GM18907 (cell line): ENCODE data around the gene LGR4.

Experiments used
- ATAC-seq: cut with Tn5 transposase; IDR thresholded peaks from one replicate; pipeline ENCODE4 v1.9.1; 2021; ENCODE audit warnings: mild to moderate bottlenecking, moderate library complexity; ENCODE audit not compliant: unreplicated experiment

Gene LGR4

DNA sequence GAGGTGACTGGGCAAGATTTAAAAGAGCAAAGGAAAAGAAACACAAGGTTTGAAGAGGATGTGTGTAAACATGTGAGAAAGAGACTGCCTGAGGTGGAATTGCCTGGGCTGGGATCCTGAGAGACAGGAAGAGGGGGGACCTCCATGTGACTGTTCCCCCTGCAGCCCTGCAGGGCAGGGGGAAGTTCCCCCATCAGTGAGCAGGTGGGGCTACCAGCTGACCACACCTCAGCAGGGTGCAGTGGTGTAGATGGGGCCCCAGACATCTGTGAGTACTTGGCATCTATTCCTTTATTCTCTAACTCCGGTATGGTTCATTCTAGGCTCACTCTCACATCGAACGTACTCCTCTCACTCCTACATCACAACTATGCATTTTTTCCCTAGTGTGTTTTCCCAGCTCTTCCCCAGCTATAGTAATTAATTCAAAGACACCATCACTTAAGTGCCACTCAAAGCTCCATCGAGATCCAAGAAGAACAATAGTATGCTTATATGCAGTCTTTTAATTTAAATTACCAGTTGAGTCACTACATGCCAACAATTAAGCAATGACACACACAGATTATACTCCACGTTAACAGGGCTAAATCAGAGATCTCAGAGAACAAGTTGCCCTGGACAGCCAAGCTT lies 42.7 kb downstream of the LGR4 start:
- no peak for ATAC-seq

DNA sequence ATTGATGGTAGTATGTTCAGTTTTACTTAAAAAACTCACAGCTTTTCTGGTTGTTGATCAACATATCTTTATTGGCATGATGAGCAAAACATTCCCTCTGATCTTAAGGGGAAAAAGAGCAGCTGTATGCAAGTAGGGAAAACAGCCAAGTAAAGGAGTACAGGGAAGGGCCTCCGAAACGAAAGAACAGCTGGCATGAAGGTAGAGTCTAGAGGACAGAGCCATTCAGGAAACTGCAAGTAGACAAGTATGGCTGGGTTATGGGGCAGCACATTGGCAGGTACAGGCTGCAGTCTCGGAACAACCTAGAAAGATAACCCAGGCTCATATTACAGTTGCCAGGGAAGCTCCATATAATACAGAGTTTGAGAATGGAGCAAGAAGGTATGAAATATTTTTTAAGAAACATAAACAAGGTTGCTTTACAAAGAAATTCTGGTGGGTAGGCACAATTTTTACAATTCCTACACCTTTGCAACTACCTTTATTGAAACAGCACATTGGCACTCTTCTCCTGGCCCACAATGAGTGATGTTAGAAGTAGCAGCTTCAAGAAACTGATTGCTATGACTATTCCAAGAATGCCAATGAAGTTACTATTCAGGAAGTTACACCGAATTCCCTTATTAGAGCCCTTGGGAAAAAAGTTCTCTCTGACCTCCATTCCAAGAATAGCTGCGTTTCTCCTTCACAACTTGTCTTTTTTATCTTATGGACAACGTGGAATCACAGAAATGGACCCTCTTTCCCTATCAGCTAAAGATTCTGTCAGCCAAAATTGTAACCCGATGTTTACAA lies 45.2 kb downstream of the LGR4 start:
- no peak for ATAC-seq

DNA sequence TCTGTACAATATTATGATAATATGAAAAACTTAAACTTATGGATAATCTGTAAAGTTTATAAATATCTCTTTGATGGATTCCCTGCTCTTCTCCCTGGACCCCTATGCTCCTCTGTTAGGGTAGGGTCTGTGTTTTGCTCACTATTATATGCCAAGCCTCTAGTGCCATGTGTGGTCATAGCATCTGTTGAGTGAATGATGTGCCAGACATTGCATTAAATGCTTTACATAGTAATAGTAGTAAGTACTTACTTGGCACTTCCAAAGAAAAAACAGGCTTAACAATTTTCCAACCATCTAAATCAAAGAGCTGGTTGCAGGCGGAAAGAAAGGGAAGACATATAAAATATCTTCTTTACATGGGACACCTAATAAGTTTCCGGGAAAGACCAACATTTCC lies 46.8 kb downstream of the LGR4 start:
- ATAC-seq, result no peak

DNA sequence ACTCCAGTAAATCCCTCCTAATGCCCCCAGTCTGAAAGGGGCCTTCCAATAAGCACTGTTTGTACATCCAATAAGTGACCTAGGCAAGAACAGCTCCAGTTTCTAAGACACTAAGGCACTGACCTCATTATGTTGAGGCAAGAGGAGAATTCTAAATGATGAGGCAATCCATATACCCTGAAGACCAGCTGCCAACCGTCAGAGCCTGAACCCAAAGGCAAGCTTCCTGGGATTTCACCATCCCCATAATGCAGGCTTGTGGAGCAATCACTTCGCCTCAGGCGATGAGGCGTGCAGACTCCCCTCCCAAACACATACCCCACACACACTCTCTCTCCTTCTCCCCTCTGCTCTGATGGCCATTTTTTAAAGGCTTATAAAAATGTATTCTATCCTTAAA lies 49.5 kb downstream of the LGR4 start:
- ATAC-seq, result no peak

DNA sequence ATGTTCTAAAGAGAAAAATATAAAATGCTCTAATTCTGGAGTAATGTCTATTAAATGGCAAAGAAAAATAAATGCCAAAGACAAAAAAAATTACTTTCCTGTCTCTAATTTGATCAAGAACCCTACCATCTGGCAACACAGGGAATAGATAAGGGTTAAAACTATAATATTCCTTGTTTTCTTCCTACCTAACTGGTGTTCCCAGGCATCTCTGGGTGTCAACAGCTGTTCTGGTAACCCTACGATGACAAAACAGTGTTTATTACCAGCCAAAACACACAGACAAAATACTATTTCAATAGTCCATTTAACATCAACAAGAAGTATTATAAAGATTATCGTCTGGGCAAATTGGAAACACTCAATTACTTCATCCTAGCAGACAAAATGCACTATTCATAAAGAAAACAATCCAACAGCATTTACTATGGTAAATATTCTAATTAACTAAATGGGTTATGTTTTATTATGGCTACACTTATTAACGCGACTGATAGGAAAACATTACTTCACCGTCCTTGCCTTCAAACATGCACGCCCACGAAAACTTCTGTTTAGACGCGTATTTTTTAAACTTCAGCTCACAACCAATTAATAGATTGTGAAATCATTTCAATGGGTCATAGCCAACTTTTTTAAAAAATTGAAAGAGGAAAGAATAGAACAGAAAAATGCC lies 50.6 kb downstream of the LGR4 start:
- ATAC-seq, result no peak

DNA sequence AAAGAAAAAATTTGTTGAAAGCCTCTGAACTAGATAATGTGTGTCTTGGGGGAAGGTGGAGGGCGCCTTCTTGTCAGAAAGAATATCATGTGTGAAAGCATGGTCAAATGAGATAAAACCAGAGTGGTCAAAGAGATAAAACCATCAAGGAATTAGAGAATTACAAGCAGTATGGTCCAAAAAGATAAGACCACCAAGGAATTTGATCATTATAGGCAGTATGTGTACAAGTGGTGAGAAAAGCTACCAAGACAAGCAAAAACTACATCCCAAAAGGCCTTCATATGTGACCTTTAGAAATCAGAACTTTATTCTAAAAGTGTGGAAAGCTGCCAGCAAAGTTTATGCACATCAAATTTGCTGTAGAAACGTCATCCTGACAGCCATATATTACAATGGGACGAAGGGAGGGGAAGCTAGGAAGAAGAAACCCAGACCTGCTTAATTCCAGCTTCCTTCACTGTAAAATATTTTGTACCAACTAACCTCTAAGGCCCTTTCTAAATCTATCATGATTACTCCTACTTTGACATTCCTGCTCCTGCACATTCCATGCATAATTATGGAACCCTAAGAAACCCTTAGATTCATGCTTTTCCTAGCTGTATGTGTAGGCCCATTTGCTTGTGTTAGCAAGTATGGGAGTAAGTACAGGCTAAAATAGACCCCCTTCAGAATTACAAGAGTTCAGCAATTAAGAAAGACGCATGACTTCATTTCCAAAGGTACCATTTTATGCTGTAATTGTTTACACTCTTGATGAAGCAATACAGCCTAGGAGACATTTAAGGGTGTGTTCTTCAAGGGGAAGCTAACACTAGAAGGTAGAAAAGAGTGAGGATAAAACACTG lies 51.6 kb downstream of the LGR4 start:
- ATAC-seq, result no peak

DNA sequence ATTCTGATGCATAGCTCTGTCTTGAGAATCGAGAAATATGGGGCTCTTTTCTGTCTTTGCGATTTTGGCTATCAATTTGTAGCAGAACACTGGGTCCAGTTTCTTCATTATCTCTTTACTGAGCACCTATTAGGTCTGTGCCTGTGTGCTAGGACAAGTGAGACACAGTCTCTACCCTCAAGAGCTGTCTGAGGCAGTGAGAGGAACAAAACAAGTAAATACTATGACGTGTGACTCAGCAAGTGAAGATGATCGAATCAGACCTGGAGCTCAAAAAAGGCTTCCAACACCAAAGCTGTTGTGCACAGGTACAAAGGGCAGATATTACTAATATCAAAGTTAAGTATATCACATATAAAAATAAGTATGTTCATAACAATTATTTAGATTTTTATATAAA lies 52.4 kb downstream of the LGR4 start:
- no peak for ATAC-seq

DNA sequence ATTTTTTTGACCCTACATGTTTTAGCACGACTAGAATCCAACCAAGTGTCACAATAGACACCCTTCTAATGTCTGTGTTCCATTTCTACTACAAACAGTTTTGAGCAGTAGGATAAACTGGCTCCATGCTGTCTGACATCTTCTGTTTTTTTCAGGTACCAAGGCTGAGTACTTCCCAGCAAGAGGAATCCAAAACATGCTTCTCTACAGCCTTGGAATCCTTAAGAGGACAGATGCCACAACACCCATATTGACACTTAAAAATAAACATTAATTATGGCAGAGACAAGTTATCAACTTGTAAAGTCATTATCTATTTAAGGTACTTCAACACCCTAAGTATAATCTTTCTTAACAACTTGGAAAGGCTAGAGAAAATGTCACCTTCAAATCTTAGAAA lies 54.2 kb downstream of the LGR4 start:
- no peak for ATAC-seq

DNA sequence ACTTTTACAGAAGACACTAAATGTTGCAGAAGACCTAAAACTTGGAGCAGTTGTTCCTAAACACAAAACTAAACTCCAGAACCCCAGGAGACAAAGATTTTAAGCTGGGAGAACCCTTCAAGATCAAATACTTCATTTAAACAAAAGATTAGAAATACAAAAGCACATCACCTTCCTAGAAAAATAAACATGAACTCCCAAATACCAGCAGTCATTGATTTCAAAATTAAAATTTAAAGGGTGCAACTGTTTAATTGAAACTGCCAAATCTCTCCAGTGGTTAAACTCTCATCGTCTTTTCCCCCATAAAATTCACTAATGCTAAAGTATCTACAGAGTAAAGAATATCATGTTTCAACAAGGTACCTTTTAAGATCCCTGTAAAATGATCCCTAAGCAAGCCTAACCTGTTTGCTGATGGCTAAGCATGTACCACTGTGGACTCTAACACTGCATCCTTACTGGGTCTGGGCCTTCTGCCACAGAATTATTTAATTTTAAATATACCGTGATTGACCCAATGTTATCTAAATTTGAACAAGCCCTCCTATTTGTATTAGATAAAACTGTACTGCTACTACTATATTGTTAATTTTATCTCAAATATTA lies 55.9 kb downstream of the LGR4 start:
- no peak for ATAC-seq

DNA sequence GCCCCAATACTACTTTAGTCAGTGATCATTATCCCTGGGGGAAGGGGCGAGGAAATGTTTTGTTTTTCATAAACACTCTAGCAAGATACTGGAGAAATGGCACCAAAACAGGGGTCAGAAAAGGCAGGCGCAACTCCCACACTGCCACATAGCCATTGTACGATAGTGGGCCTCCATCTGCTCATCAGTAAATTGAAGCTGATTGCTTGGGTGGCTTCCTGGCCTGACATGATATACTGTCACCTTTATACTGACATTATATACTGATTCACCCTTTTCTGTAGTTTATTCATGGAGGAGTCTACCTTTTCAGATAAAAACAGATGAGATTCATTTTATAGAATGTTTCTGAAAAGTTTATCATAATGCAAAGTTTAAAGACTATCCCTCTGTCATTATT lies 57.9 kb downstream of the LGR4 start:
- ATAC-seq, result no peak

DNA sequence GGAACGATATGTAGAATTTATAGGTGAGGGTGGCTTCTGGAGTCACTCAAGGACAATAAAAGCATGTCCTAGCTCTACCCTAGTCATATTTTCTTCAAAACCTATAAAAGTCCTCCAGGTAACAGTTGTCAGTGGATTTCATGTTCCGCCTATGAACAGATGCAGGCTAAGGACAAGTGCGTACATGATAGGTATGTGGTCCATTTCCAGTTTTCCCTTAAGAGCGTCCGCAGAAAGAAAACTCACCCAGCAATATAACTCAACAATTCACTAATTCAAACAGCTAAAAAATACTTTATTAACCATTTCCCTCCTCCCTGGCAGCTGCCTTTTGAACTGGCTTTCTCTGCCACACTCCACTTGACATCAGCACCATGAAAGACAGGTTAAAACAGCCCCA lies 59.4 kb downstream of the LGR4 start:
- no peak for ATAC-seq

DNA sequence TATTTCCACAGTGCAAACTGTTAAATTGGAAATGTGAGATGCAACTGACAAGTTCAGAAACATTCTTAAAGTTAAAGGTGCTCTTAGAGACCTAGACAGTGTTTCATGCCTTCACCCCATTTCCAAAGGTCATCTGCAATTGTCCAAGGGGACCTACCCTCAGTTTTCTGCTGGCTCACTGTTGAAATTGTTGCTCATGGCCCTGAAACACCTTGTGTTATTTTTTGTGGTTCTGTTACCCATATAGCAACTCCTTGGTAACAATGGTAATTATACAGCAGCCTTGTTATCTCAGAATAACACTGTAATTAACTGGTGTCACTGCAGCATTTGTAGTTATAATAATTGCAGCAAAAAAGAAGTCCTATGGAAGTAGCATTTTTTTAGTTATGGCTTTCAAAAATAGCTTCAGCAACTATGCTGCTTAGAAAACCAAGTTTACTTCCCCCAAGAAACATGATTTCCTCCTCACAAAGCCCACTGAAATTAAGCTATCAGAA lies 60.3 kb downstream of the LGR4 start:
- ATAC-seq, result no peak

DNA sequence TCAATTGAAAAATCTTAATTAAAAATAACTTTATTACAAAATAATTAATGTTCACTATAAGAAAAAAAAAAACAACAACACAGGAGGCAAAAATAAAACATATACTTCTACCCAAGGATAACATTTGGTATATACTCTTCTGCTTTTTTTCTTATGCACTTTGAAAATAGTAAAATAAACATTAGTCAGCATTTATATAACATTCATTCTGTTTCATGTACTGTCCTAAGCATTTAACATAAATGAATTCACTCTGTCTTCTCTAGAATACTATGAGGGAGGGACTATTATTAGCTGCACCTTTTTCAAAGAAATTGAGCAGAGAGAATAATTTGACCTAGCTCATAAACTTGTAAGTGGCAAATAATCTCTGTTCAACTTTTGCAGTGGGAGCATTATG lies 61.3 kb downstream of the LGR4 start:
- no peak for ATAC-seq

DNA sequence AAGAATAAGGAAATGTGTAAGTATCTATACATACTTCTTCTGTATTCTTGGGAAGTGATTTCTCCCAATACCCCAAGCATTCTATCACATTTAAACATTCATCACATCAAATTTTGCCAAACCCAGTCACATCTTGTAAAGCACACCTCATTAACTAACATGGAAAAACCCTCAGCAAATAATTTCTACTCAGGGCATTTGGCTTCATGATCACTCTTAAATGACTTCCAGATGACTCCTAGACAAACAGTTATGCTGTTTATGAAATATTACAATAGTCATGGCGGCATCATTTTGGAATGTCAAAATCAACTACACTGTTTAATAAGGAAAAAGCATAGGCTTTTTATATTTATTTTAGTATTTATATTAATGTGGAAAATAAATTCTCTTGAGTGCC lies 62.3 kb downstream of the LGR4 start:
- ATAC-seq, result no peak

DNA sequence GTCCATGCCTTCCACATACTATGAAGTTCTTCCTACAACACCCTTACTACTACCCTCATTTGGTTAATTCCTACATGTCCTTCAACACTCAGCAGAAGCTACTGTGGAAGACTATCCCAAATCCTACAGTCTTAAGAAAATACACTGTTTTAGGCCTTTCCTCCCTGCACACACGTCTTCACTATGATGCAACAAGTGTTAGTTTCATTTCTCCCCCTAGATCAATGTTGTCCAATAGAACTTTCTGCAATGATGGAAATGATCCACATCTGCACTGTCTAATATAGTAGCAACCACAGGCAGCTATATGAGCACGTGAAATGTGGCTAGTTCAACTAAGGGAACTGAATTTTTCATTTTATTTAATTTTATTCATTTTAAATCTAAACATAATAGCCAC lies 62.8 kb downstream of the LGR4 start:
- ATAC-seq, result no peak

DNA sequence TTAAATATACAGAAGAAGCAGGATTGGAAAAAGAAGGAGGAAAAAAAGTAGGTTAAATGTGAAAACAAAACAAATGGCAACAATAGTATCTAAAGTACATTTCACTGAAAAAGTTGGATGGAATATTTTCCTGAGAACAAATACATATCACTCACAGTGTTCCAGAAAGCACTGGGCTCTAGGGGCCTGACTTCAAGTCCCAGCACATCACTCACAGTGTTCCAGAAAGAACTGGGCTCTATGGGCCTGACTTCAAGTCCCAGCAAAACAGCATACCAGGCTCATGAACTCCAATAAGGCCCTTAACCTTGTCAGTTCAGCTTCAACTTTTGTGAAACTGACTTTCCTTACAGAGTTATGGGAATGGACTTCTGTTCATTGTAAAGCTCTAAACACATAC lies 63.5 kb downstream of the LGR4 start:
- ATAC-seq, result no peak

DNA sequence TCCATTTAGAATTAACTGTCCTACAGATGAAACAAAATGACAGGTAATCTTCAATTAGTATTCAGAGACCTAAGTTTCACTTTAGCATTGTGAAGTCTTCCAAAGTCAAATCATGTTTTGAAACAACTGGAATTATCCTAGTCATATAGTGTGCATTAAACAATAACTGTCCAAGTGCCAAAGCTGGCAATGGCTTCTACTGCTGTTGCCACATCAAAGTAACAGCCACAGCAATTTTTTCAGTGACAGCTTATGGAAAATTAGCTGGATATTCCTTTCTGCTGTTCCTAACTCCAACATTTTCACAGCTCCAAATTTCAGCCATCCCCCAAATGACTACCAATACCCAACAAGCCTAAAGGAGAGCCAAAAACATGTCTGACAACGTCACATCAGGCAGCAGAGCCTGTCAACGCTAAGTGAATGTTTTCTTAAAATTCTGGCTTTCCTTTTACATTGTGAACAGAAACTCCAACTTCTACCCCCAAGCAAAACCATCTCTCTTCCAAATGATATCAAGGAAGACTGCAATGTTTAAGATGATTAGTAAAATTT lies 64.3 kb downstream of the LGR4 start:
- ATAC-seq, result no peak

DNA sequence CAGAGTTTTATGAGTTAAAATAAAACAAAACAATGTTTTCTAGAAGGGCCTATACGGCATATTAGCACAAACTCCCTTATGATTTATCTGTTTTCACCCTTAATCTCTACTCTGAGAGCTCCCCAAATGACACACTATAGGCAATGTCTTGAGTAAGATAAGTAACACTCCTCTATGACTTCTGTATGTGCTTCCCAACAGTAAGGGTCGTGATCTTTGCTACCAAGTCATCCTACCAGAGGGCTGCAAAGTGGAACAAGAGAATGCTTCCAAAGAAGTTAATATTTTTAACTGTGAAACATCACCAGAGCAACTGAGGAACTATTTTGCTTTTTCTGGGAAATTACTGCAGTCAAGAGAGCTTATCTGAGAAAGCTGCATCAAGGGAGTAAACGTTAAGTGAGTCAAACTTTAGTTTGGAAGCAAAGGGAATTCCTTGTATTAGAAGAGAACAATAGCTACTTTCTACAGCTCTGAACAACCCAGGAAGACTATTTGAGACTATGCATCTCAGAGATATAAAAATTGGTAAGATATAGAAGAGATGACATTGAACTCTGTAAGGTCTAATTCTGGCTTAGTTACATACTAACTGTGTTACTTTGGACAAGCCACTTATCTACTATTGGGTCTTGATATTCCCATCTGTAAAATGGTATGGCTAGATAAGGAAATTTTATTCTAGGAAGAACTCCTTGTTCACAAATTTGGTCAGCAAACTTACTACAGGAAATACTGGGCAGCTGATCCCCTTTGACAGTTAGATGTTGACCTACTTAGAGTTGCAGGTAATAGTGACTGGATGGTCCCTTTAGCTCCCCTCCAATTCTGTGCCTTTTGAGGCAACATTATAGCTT lies 65.9 kb downstream of the LGR4 start:
- ATAC-seq, result no peak

DNA sequence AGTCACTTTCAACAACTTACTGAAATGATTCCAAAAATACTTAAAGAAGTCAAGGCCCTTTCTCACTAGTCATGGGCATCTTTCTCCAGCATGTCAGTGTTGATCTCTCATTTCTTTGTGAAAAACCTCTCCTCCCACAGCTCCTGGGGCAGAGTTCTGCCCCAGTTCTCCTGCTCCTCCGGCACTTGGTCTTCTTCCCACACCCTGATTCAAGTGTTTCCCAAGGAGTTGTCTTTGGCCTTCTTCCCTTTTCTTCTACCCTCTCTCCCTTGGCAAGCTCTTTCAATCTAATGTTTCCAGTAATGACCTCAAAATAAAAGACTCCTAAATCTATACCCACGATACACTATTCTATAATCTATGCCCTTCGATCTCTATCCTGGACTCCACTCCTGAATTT lies 67.5 kb downstream of the LGR4 start:
- ATAC-seq, result no peak

DNA sequence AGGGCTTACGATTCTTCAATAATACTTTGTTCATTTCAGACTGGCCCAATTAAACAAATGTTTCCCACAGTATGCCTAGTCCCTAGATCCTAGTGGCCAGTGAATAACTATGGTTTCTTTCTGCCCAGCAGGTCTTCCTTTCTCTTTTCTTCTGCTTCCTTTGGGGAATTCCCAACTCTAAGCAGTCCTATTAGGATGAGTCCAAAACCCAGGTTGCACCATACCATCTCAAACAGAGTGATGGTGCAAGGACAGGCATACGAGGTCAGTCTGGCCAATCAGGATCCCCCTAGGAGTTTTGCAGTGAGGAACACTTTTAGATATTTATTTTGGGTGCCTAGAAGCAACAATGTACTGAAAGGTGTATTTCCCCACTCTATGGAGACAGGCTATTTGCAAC lies 68.2 kb downstream of the LGR4 start:
- no peak for ATAC-seq
